NCI-H1694 treated with DMSO at 0.1 percent for 48 hours (cell line): ENCODE results near the gene PDPK1.
A peak's percentile ranks its signal among the peaks of the same experiment; 100 is the strongest.
"Not testable (repeated sequence)": the region's sequence is repeated elsewhere in the genome, so short reads cannot be mapped to it uniquely, and the experiment has no call there.

Experiments
- DNase-seq: peaks from one replicate; lab custom pipeline; 2025; lab: John Stamatoyannopoulos, UW

The PDPK1 gene

DNA sequence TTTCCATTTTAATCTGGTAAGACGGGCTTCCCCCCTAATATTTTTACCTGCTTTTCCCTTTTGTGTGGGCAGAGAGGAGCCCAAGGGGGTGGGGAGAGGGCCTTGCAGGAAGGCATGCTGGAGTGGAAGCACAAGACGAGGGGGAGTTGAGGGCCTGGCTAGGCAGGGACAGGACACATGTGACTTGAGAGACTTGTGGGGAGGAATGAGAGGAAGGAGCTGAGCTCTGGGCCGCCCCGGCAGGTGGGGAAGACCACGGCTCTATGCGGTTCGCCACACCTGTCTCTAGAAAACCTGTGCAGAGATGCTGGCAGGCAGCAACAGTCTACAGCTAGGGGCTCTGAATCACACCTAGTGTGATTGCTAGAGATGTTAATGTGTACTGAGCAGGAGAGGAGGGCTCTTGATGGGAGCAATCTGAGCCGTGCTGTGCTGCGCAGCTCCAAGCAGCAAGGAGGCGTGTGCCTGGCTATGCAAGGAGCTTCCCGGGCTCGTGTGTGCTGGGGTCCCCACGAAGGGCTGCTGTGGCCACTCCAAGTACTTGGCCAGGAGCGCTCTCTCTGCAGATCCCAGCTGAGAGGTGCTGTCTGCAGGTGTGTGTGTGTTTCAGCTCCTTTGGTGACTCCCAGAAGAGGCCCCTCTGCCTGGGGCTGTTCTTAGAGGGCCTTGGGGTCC lies 50.2 kb downstream of the PDPK1 start:
- no peak for DNase-seq

DNA sequence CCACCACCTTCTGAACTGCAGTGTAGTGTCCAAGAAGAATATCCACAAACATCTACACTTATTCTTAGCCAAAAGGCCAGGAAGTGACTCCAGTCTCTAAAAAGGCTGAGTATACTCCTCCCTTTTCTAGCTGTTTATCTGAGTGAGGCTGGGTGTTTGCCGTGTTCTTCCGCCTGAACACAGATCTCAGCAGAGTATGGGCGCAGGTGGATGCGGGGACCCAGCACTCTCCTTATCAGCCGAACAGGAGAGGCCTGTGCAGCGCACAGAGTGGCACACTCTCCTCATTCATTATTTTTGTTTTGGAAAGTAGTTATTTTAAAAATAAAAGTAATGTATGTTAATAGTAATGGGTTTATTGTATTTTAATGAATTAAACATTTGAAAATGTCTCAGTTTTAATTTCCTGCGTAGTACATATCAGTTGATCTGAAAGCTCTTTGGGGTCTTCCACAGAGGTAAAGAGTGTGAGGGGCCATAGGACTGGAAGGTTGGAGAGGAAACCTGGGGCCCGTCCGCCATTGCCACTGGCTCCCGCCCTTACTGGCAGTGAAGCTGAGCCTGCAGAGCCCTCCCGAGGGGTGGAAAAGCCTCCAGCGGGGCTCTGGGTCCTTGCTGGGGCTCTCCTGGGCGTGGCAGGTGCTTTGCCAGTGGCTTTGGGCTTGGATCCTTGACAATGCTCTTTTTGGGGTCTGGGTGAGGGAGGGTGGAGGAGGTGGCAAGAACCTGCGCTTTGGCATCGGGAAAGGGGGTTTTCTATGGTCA lies 53.8 kb downstream of the PDPK1 start:
- no peak for DNase-seq

DNA sequence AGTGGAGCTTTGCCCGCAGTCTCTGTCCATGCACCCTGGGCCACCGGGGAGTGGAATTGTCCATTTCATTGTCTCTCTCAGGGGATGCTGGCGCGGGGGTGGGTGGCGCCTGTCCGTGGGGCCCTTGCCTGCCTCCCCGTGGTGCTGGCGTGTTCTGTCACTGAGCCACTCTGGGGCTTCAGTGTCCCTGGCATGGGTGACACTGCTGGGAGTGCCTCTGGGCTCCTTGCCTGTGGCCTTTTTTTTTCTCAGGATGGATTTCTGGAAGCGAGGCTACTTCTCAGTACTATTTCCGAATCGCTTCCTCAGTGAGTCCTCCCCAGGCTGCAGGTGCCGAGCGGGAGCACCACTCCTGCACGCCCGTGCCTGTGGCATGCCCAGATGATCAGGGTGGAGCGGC lies 55.0 kb downstream of the PDPK1 start:
- no peak for DNase-seq

DNA sequence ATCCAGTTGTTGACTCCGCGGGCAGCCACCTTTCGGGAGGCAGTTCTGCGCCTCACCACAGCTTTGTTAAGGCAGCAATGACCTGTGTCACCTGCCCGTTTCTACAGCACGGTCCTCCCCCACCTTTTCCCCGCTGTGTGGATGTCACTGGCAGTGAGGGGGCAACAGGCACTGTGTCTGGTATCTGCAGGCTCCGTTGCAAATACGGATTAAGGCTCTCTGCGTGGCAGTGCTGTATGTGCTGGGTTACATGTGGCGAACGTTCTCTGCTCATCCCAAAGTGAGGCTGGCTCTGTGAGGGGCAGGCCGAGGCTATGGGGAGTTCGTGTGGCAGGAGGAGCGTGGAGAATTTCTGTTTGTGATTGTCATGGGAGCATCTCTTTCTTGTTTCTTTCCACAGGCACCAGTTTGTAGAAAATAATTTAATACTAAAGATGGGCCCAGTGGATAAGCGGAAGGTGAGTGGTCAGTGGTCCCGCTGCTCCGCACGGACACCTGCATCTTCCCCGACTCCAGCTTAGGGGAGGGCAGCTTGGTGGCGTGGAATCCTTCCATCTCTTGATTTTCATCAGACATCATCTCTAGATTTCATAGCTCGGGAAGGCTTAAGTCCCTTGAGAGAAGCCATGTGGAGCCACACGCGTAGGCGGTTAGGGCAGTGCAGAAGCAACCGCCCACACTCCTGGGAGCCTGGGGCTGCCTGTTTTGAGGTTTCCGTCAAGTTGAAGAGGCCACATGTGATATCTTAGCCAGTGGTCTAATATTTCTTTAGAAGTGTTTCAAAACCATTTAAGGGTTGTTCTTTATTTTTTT lies 57.8 kb downstream of the PDPK1 start:
- no peak for DNase-seq

DNA sequence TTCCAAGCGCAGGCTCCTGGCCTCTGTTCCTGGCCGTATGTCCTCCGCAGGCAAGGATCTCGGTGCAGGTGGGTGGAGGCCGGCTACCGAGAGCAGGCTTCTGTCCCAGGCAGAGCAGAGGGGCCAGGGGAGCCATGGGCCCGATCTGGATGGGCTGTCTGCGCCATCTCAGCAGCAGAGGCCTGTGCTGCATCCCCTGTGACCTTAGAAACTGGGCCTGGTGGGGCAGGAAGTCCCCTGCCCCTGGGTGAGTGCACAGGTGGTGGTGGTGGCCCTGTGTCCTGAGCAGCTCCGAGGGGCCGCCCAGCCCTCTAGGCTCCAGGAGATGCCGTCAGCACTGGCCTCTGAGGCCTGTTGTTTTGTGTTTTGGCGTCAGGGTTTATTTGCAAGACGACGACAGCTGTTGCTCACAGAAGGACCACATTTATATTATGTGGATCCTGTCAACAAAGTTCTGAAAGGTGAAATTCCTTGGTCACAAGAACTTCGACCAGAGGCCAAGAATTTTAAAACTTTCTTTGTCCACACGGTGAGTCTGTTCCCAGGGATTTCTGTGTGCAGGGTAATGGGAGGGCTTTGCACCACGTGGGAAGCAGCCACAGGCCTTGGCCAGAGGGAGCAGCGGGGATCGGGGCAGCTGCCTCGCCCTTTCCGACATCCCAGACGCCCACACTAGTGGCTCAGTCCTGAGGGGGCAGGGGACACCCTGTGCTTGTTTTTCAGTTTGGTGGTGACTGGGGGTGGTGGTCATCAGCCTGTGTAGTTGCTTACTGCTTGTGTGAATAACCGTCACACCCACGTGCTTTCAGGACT lies 59.1 kb downstream of the PDPK1 start:
- no peak for DNase-seq

DNA sequence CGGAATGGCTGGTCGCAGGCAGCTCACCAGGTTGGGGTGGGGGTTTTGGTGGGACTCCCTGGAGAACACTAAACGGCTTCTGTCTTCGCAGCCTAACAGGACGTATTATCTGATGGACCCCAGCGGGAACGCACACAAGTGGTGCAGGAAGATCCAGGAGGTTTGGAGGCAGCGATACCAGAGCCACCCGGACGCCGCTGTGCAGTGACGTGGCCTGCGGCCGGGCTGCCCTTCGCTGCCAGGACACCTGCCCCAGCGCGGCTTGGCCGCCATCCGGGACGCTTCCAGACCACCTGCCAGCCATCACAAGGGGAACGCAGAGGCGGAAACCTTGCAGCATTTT lies 59.7 kb downstream of the PDPK1 start:
- DNase-seq, result no peak

DNA sequence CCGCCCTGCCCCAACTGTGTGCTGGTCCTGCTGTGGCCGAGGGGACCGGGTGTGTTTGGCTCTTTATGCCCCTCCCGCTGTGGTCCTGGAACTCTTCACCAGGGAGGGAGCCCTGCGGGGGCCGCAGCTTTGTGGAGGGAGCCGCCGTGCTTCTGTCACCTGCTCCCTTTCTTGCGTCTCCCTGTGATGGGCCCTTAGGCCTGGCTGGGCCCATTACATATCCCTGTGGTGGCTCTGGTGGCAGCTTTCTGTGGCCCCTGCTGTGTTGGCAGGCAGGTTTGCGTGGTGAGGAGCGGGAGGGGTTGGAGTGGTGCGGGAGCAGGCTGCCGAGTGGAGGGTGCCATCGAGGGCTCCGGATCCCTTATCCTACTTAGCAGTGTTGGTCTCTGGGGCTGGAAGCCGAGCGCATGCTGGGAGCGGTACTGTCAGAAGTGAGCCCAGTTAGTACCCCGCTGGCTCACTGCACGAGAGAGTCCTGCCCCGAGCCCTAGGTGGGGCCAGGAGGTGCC lies 60.4 kb downstream of the PDPK1 start:
- DNase-seq, result no peak

DNA sequence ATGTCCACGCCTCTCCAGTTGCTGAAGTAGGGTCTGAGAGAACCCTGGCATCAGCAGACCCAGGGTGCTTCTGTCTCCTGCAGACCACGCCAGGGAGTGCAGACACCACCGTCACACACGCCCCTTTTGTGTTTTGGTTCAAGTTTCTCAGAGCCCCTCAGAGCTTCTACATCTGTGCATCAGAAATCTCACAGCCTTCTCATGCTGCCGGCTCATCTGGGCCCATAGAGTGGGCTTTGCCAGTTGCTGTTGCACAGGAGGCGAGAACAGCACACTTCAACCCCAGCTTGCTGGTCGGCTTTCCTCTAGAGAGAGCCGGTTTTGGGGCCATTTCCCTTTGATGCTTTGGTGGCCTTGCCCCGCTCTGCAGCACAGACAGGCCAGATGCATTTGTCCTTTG lies 60.9 kb downstream of the PDPK1 start:
- no peak for DNase-seq

DNA sequence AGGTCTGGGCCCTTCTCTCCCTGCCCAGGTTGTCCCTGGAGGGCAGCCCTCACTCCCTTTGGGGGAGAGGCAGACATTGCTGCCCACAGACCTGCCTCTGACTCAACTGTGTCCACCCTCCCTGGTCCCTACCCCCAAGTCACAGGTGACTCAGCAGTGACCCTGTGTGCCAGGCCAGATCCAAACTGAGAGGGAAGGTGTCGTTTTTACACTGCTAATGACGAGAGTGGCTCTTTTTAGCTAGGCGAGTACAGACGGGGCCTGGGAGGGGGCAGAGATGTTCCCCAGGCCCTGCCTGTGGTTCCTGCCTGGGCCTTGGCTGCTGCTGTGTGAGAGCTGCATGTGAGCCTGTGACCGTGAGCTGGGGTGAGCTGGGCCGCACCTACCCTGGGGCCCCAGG lies 61.3 kb downstream of the PDPK1 start:
- not testable (repeated sequence) for DNase-seq

DNA sequence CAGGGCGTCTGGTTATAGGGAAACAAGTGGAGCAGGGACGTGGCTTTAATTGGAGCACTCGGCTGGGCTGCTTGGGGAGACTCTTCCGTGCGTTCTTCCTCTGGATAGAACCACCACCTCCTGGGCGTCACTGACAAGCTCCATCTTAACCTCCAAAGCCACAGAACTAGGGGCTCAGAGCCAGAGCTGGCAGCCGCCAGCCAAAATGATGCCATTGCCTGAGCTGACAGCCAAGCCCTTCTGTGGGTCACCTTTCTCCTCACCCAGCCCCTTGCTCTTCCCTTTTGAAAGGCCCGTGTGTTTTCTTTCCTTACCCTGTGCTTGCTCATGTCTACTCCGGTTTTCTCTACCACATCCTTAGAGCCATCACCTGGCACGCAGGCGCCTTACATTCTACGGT lies 62.0 kb downstream of the PDPK1 start:
- DNase-seq, result not testable (repeated sequence)

DNA sequence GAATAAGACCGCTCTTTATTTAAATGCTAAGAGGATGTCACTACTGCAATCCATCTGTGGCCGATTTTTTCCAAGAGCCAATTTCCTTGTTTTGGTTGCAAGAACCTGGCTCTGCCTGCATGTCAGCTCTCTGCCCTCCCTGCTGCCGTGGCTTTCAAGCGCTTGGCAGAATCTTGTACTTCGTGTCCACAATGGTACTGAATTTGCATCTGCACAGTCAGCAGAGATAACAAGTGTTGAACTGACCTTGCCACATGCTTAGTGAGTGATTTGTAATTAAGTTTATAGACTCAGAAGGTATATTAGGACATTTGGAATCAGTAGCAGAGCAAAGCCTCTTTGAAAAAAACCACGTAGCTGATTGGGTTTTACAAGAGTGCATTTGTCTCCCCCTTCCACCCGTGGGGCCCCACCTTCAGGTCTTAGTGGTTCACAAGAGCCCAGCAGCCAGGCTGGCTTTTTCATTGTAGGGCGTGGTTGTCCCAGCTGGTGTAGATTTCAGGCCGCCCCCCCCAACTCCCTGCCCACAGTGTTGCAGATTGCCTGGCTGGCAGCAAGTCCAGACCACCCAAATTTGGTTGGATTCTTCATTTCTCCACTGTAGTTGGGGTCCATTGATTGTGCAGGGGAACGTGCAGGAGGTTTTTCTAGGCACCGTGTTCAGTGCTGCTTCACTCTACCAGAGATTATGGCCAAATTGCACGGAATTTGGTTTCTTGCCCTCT lies 63.6 kb downstream of the PDPK1 start:
- DNase-seq, result not testable (repeated sequence)

DNA sequence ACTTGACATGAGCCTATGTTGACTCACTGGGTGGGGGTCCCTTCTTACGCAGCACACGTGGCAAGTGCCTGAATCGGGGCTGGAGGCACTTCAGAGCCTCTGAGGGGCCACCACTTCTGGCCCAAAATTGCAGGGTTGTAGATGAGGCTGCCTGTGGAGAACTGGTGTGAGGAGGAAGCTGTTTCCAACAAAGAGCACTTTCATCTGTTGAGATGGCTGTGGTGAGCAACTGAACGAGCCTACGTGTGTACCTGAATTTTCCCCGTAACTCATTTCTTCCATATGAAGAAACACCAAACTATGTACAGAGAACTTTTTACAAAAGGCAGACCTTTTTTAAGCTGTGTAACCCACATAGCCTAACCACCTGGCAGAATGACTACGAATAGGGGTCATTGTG lies 64.4 kb downstream of the PDPK1 start:
- not testable (repeated sequence) for DNase-seq

DNA sequence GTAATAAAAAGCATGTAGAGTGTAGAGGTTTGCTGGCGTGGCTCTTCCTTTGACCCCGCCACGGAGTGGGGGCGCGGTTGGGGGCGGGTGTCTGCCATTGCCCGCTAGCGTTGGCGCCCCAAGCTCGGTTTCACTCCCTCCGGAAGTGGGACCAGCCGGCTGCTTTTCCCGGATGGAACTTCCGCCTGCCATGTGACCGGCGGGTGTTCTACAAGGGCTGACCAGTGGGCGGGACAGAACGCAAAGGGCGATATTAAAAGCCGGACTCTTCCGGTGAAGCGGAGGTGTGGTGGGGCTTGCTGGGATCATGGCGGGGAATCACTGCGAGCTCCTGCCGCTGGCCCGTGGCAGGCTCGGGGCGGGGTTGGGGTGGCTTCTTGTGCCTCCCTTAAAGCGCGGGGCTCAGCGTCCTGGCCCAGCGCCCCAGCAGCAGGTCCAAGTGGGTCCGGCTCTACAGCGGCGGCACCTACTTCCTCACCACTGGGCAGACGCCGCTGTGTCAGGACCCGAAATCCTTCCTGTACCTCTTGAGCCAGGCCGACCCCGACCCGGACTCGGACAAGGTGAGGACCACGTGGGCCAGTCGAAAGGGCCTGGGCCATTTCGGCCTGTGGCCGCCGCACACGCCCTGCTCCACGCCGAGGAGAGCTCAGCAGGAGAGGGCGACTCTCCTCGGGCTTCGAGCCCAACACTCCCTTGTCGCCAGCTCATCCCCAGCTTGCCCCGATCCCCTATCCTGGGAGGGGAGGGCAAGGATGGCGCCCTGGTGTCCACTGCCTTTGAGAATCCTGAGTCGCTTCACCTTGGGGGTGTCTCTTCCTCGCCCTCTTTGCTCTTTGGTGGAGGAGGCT lies 65.6 kb downstream of the PDPK1 start:
- peak; percentile 62 for DNase-seq

DNA sequence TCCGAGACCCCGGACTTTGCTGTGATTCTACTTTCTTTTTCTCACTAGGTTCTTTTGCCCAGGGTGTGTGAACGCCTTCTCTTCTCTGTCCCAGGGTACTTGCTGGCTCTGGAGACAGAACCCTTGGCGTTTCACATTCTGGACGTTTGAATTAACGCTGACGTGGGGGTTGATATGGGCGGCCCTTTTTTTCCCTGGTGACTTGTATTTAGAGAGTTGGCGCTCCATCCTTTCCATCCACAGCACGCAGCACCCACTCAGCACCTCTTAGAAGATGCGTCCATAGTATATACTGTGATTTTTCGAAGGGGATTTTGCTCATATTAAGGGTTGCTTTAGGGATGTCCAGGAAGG lies 66.2 kb downstream of the PDPK1 start:
- not testable (repeated sequence) for DNase-seq

DNA sequence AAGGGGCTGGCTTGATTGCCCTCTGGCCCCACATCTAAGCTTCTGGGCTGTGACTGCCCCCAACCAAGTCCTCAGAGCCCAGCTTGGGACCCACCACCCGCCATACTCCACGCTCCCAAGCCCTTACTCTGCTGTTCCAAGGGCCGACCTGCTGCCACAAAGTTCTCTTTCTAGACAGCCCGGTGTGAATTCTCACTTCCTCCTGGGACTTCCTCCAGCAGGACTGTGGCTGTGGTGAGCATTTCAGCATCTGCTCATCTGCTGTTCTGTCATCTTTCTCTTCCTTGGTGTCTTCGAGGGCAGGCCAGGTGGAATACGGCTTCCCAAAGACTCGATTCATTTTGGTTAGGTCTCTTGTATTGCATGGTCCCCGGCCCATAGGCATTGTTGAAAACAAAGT lies 69.0 kb downstream of the PDPK1 start:
- DNase-seq, result not testable (repeated sequence)

DNA sequence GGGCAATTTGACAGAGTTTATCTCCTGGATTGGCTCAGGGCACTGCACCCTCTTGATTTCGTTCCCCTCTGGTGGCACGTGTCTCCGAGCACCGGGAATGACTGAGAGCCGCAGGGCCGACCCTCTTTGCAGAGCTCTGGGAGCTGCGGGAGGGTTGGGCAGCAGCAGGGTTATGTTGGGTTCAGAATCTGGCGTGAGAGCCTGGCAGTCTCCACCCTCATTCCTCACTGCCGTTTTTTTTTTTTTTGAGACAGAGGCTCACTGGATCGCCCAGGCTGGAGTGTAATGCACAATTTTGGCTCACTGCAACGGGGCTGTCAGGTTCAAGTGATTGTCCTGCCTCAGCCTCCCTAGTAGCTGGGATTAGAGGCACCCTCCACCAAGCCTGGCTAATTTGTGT lies 71.5 kb downstream of the PDPK1 start:
- not testable (repeated sequence) for DNase-seq

DNA sequence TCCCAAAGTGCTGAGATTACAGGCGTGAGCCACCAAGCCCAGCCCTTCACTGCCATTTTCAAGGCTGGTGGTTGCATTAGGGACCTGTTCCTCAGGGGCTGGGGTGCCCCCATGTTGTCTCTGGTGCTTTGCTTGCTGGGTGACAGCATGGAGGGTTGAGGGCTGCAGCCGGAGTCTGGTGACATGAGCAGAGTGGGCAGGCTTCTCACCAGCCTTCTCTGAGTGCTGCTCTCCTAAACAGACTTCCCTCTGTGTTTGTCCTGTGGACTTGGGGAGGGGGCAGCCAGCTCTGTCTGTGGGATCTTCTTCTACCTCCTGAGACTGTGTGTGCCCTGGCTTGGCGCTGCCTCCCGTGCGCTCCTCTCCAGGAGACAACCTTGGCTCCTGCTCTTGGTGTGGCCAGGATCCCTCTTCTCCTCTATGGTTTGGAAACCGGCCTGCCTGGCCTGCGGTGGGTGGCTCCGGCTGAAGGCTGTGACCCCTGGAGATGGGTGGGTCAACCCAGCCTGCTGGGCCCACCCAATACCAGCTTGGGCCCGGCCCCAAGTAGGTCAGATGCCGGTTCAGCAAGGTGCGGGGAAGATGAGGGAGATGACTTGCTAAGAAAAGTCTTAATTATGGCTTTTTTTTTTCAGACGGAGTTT lies 72.1 kb downstream of the PDPK1 start:
- DNase-seq, result no peak

DNA sequence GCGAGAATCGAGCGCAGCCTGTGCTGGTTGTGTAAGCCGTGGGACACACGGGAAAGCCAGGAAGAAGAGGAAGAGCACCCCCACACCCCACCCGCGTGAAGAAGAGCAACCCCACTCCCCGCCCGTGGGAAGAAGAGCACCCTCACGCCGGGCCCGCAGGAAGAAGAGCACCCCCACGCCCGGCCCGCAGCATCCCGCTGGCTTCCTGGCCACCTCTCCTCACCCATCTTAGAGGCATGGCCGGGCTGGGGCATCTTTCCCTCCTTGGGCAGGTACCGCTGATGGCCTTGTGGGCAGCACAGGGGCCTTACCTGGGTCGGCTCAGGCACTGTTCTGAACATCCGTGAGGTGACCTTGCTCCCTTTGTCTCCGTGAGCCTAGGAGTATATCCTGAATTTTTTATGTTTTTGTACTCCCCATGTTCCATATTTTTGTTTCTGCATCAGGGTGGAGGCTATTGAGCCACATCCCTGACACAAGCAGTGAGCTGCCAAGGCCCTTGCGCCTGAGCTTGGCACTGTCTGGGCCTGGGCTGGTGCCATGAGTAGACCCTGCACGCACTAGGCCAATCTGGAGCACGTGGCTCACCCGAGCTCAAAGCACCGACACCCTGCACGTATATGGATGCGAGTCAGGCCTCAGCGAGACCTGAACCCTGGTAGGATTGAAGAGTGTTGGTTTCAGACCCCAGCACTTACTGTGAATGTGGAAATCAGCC lies 73.1 kb downstream of the PDPK1 start:
- no peak for DNase-seq

DNA sequence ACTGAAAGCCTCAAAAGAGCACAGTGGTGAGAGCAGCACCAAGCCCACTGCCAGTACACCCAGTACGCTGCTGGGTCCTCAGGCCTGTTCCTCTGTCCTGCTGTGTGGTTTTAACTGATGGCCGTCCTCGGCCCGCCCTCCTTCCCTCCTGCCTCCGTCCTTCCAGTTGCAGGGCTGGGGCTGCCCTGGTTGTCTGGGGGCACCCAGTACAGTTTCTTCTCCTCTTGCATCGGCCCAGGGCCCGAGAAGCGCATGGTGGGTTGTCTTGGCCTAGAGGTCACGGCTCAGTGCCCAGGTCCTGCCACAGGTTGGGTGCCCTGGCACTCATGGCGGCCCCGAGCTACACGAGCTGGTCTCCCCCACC lies 73.7 kb downstream of the PDPK1 start:
- no peak for DNase-seq
